Measurements from ENCODE around the gene ZIC1.

GRCh38 chr3:147400999-147401398 is 8.2 kb upstream of the ZIC1 start:
- TF ChIP-seq CTCF (IDR thresholded peaks at IDR 0.05): no peak
- no peak for TF ChIP-seq POLR2A (IDR thresholded peaks at IDR 0.05)
